HG03060 (cell line): ENCODE data around the gene CORT.
"Not testable (repeated sequence)": the region's sequence is repeated elsewhere in the genome, so short reads cannot be mapped to it uniquely, and the experiment has no call there.

ENCODE experiments used
- ATAC-seq: cut with Tn5 transposase; IDR thresholded peaks from one replicate; pipeline ENCODE4 v1.9.1; 2021; ENCODE audit warnings: low read depth, moderate number of reproducible peaks; ENCODE audit not compliant: unreplicated experiment

Gene CORT

GRCh38 chr1:10474309-10474612 lies 24.4 kb downstream of the CORT start:
- ATAC-seq = not testable (repeated sequence)

- no peak for ATAC-seq
These were observed 25.0 kb downstream of the CORT start, which contains the start of gene PEX14 for GRCh38 chr1:10474613-10475507. PEX14 (plus strand) TSS chr1:10474950; CDS start chr1:10474967, 17 bp downstream.

- ATAC-seq = no peak
These were observed 25.7 kb downstream of the CORT start for GRCh38 chr1:10475510-10475909.

- ATAC-seq = no peak
These were observed 29.5 kb downstream of the CORT start for GRCh38 chr1:10479296-10479695.

GRCh38 chr1:10480614-10481013 lies 30.8 kb downstream of the CORT start:
- no peak for ATAC-seq

- ATAC-seq = no peak
These were observed 34.7 kb downstream of the CORT start for GRCh38 chr1:10484521-10484920.

GRCh38 chr1:10489291-10490055 lies 39.6 kb downstream of the CORT start:
- ATAC-seq = no peak

- no peak for ATAC-seq
These were observed 40.6 kb downstream of the CORT start for GRCh38 chr1:10490286-10490970.

GRCh38 chr1:10494418-10494753 lies 44.6 kb downstream of the CORT start:
- no peak for ATAC-seq

GRCh38 chr1:10494754-10495474 lies 45.1 kb downstream of the CORT start:
- ATAC-seq = peak; percentile 59

GRCh38 chr1:10495475-10495817 lies 45.6 kb downstream of the CORT start:
- no peak for ATAC-seq

- ATAC-seq = no peak
These were observed 46.1 kb downstream of the CORT start for GRCh38 chr1:10495952-10496351.

- no peak for ATAC-seq
These were observed 47.3 kb downstream of the CORT start for GRCh38 chr1:10497109-10497508.

GRCh38 chr1:10498231-10498630 lies 48.4 kb downstream of the CORT start:
- ATAC-seq = no peak
